NCI-H1092 treated with DMSO at 0.1 percent for 48 hours (cell line): Measurements from ENCODE around the gene ZNF678.

ENCODE experiments used
- DNase-seq: peaks from one replicate; lab custom pipeline; 2025; lab: John Stamatoyannopoulos, UW

ZNF678 gene

GRCh38 chr1:227563324-227564201, at the start of gene ZNF678:
TSS of gene ZNF678 (plus strand) at chr1:227563556. CDS start at chr1:227650992, 87,436 bp downstream.
- peak; percentile 98 for DNase-seq

- no peak for DNase-seq
Measured at GRCh38 chr1:227518876-227519275, 44.5 kb upstream of the ZNF678 start.

GRCh38 chr1:227521782-227522181, 41.6 kb upstream of the ZNF678 start:
- DNase-seq: no peak

GRCh38 chr1:227526524-227526923, 36.8 kb upstream of the ZNF678 start:
- no peak for DNase-seq

GRCh38 chr1:227532019-227532619, 31.2 kb upstream of the ZNF678 start:
- no peak for DNase-seq

- no peak for DNase-seq
Measured at GRCh38 chr1:227540170-227541098, 22.9 kb upstream of the ZNF678 start.

GRCh38 chr1:227541129-227541528, 22.2 kb upstream of the ZNF678 start:
- DNase-seq: no peak

GRCh38 chr1:227541796-227542152, 21.6 kb upstream of the ZNF678 start:
- DNase-seq: no peak

- DNase-seq: peak; percentile 42
Measured at GRCh38 chr1:227542153-227543120, 20.9 kb upstream of the ZNF678 start.

GRCh38 chr1:227543283-227544066, 19.9 kb upstream of the ZNF678 start:
- DNase-seq: no peak

GRCh38 chr1:227544067-227545050, 19.0 kb upstream of the ZNF678 start:
- DNase-seq: no peak

- DNase-seq: no peak
Measured at GRCh38 chr1:227545361-227545760, 18.0 kb upstream of the ZNF678 start.

- DNase-seq: no peak
Measured at GRCh38 chr1:227546059-227546458, 17.3 kb upstream of the ZNF678 start.

GRCh38 chr1:227546598-227547309, 16.6 kb upstream of the ZNF678 start:
- no peak for DNase-seq

- no peak for DNase-seq
Measured at GRCh38 chr1:227547310-227548118, 15.8 kb upstream of the ZNF678 start.

GRCh38 chr1:227548119-227548397, 15.3 kb upstream of the ZNF678 start:
- no peak for DNase-seq

GRCh38 chr1:227548448-227548847, 14.9 kb upstream of the ZNF678 start:
- no peak for DNase-seq

GRCh38 chr1:227549892-227550291, 13.5 kb upstream of the ZNF678 start:
- no peak for DNase-seq
